NB4 (cell line): ENCODE measurements around the gene AIDA.
A peak's percentile ranks its signal among the peaks of the same experiment; 100 is the strongest.

Source experiments
- DNase-seq: peaks from one replicate; pipeline ENCODE4 v3.0.0; 2010; ENCODE audit warnings: low read depth
- H3K4me3 ChIP-seq: one replicate; pipeline ENCODE4 v1.5.1; 2011; ENCODE audit warnings: mild to moderate bottlenecking, low read depth, low read length, moderate library complexity
- CTCF ChIP-seq: IDR thresholded peaks from one replicate; pipeline ENCODE4 v1.5.1; 2012; ENCODE audit warnings: low read depth, low read length
- MYC ChIP-seq: IDR thresholded peaks from 2 replicates; pipeline ENCODE4 v1.6.1; 2011; ENCODE audit warnings: low read depth, low read length
- POLR2A ChIP-seq: IDR thresholded peaks from 2 replicates; pipeline ENCODE4 v1.6.1; 2011; ENCODE audit warnings: mild to moderate bottlenecking; ENCODE audit not compliant: insufficient read length; ENCODE audit errors: extremely low read depth
- TF ChIP-seq, protein P1 (sequence below): IDR thresholded peaks from 2 replicates; pipeline ENCODE4 v1.6.1; 2011; ENCODE audit warnings: low read depth, low read length

Gene AIDA

DNA sequence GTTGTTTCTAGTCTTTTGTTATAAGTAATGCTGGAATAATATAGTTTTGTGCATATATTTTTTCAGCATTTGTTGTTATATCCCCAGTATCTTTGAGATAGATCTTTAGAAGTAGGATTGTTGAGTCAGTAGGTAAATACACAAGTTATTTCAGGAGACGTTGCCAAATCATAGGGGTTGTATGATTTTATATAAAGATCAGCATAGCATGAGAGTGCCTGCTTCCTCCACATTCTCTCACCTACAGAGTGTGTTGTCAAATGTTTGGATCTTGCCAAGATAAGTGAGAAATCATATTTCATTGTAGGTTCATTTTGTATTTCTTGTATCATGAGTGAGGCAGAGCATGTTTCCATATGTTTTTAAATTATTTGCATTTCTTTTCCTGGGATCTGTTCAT is 69.8 kb downstream of the AIDA start:
- DNase-seq = no peak
- TF ChIP-seq, protein P1, sequence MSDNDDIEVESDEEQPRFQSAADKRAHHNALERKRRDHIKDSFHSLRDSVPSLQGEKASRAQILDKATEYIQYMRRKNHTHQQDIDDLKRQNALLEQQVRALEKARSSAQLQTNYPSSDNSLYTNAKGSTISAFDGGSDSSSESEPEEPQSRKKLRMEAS = no peak
- TF ChIP-seq POLR2A = no peak
- no peak for TF ChIP-seq MYC
- TF ChIP-seq CTCF = no peak
- no peak overlapping the region for H3K4me3 ChIP-seq

GRCh38 chr1:222641269-222641948 is 70.9 kb downstream of the AIDA start:
- no peak for TF ChIP-seq CTCF
- DNase-seq = no peak
- no peak overlapping the region for H3K4me3 ChIP-seq

DNA sequence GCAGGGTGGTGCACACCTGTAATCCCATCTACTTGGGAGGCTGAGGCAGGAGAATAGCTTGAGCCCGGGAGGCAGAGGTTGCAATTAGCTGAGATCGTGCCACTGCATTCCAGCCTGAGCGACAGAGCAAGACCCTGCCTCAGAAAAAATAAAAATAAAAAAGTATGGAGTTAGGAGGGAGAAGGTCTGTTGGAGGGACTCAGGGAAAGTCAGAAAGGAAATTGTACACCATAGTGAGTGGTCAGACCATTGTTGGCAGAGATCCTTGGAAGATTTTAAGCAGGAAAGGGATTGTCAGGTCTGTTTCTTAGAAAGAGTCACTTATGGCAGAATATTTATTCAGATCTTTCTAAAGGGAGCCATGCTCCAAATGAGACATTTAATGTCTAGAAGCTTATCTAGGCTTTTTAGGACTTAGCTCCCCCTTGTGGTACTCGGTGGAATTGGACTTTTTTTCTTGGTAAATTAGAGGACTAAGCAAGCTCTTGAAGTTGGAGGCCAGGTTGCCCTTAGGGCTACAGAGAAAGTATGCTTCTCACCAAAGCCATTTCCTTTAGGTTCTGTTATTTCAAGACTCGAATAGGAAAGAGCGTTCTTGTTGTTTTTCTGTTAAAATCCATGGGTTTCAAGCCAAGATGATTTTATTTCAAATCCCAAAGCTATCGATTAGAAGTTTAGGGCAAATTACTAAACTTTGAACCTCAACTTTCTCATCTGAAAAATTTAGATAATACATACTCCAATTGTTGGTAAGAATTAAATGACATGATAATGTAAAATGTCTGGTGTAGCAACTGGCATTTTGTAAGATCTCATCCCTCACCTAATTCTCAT is 77.9 kb downstream of the AIDA start:
- H3K4me3 ChIP-seq = no peak overlapping the region
- peak; percentile 87 for DNase-seq
- TF ChIP-seq POLR2A (no peak), CTCF (peak; percentile 77)

DNA sequence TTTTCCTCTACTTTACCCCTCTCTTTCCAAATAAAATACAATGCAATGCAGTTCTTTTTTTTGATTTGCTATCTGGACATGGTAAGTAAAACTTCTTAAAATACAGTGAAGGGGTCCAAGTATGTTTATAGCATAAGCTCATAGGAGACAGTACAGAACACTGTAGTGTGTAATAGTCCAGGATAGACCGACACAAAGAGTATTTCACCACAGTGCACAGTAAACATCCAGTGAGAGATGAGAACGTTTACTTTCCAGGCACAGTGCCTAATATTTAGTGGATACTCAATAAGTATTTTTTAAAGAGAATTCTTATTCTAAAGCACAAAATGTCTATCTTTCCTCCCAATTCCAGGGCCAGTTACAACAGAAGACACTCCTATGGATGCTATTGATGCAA is 79.5 kb downstream of the AIDA start:
- H3K4me3 ChIP-seq = no peak overlapping the region
- no peak for TF ChIP-seq CTCF
- DNase-seq = no peak

- no peak for DNase-seq
- TF ChIP-seq CTCF (no peak), POLR2A (no peak), MYC (no peak)
- TF ChIP-seq, protein P1 = no peak
- no peak overlapping the region for H3K4me3 ChIP-seq
Observed at GRCh38 chr1:222631611-222632208, 80.6 kb downstream of the AIDA start.

GRCh38 chr1:222629921-222630535 is 82.3 kb downstream of the AIDA start:
- no peak for TF ChIP-seq CTCF
- TF ChIP-seq, protein P1 = no peak
- no peak for TF ChIP-seq MYC
- TF ChIP-seq POLR2A = no peak
- no peak overlapping the region for H3K4me3 ChIP-seq
- DNase-seq = no peak
